Activated CD4-positive, alpha-beta T cell treated with anti-CD3 and anti-CD28 coated beads, Interleukin-2, amount 50 U/mL, for 4 hours (primary cell): ENCODE results near the gene MARF1.
"Not testable (repeated sequence)": the region's sequence is repeated elsewhere in the genome, so short reads cannot be mapped to it uniquely, and the experiment has no call there.

Source experiments
- DNase-seq, 2 experiments: peaks; one replicate each; pipeline ENCODE4 v3.0.0-alpha.2; 2020

The MARF1 gene

DNA sequence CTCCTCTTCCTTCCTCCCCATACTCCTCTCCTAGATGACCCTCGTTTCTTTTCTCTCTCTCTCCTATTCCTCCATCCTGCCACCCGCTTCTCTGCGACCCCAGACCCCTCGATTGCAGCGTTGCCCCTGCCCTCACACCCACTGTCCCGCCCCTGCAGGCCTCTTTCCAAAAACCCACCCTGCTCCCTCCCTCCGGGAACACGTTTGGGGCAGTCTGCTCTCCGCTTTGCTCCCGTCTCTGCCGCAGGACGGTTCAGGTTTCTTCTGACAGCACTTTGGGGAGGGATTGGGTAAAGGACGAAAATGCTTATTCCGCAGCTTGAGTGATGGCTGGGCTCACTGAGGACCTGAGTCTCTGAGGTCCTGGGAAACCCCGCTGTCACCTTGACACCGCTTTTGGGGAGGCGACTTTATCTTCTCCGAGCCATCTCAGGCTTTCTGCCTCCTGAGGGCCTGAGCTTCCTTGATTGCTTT lies 7.8 kb upstream of the MARF1 start:
- peak; percentile 24 to 29 for DNase-seq

DNA sequence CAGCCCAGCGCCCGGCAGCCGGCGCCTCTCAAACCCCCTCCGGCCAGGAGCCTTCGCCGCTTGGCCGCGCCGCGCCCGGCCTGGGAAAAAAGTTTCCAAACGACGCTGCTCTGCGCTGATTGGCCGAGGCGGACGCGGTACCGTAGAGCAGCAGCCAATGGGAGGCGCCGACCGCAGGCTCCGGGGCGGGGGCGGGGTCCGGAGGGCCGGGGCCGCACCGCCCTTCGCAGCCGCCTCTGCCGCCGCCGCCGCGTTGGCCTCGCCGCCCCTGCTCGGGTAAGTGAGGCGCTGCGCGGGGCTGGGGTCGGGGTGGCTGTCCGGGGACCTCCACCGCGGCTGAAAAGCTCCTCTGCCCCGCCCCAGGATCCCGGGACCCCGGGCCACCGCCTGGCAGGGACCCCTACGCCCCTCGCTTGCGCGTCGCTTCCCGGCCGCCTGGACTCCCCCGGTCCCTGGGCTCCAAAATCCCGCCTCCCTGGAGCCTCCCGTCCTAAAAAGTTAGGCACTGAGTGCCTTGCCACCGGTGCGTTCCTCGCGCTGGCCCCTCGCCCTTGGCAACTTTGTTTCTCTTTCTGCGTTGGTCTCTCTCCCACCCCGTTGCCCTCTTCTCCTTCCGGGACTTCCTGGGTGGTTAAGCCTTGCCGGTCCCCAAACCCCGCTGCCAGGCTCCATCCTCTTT lies 7.2 kb upstream of the MARF1 start, which contains the start of gene NDE1:
Gene NDE1 (plus strand): TSS at position 227 of the 679 bp plus-strand sequence. CDS start 14,534 bp downstream, outside the sequence.
- peak; percentile 75 to 77 for DNase-seq

DNA sequence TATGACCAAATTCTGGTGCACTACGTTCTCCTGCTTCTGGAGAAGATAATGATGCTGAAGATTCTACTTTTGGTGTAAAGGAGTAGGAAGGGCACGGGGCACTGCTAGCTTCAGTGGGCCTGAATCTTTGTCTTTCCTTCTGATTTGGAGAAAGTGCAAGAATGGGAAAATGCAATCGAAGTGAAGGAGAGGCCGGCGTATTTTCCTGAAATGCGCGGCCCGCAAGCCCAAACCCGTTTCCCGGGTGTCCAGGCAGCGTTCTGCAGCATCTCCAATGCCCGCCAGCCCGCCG lies 6.7 kb upstream of the MARF1 start:
- no peak for DNase-seq

DNA sequence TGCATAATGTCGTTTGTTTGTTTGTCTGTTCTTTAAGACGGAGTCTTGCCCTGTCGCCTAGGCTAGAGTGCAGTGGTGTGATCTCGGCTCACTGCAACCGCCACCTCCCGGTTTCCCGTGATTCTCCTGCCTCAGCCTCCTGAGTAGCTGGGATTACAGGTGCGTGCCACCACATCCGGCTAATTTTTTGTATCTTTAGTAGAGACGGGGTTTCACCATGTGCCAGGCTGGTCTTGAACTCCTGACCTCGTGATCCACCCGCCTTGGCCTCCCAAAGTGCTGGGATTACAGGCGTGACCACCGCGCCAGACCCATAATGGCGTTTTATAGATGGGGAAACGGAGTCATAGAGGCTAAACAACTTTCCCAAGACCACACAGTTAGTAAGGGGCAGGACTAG lies 6.4 kb upstream of the MARF1 start:
- not testable (repeated sequence) for DNase-seq

DNA sequence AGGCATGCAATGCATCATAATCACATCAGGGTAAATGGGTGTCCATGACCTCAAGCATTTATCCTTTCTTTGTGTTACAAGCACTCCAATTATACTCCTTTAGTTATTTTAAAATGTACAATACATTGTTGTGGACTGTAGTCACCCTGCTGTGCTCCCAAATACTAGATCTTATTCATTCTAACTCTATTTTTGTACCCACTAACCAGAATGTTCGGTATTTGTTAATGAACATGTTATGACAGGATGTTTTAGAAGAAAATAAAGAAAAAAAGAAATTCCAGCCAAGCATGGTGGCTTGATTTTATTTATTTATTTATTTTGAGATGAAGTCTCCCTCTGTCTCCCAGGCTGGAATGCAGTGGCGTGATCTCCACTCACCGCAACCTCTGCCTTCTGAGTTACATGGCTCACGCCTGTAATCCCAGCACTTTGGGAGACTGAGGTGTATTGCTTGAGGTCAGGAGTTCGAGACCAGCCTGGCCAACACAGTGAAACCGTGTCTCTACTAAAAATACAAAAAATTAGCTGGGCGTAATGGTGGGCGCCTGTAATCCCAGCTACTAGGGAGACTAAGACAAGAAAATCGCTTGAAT lies 5.3 kb upstream of the MARF1 start:
- DNase-seq = no peak

DNA sequence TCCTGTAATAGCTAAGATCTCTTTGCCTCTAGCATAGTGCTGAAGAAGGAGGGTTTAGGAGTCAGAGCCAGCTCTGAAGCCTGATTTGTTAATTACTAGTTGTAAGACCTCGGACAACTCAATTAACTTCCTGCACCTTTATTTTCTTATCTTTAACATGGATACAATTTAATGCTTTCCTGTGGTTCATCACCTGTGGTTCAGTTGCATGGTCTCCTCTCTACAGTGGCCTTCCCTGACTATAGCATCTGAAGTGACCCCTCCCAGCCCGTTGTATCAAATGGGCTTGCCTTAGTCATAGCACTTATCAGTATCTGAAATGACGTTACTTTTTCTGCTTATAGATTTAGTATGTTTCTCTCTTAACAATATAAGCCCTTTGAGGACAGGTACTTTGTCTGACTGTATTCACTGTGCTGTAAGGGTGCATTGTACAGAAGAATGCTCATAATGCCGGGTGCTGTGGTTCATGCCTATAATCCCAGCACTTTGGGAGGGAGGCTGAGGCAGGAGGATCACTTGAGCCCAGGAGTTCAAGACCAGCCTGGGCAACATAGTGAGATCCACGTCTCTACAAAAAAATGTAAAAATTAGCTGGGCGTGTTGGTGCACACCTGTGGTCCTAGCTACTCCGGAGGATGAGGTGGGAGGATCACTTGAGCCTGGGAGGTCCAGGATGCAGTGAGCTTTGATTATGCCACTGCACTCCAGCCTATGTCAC lies 4.5 kb upstream of the MARF1 start:
- no peak for DNase-seq

DNA sequence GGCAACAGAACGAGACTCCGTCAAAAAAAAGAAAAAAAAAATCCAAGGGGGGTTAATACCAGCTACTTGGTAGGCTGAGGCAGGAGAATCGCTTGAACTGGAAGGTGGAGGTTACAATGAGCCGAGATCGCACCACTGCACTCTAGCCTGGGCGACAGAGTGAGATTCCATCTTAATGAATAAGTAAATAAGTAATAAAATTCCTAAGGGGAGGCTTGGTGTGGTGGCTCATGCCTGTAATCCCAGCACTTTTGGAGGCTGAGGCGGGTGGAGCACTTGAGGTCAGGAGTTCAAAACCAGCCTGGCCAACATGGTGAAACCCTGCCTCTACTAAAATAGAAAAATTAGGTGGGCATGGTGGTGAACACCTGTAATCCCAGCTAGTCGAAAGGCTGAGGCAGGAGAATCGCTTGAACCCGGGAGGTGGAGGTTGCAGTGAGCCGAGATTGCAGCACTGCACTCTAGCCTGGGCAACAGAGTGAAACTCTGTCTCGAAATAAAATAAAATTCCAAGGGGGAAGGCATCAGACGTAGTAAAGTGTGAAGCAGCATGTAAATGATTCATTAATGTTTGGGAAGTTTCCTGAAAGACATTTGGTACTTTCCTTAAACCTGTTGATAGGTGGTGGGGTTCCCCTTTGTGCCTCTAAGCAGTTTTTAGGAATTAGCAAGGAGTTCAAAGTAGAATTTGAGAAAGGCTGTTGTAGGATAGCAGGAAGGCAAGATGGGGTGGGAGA lies 3.8 kb upstream of the MARF1 start:
- not testable (repeated sequence) for DNase-seq

DNA sequence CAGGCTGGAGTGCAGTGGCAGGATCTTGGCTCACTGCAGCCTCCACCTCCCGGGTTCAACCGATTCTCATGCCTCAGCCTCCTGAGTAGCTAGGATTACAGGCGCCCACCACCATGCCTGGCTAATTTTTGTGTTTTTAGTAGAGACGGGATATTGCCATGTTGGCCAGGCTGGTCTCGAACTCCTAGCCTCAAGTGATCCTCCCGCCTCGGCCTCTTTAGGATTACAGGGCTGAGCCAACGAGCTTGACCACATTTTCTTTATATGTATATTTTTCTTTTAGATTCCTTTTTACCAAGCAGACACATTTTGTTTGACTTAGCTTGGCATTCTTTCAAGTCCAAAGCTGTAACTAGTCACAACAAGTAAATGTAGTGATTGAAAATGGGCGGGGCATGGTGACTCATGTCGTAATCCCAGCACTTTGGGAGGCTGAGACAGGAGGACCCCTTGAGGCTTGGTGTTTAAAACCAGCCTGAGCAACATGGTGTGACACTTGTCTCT lies 2.1 kb upstream of the MARF1 start:
- peak in 1 of 2 experiments; percentile 16 for DNase-seq

DNA sequence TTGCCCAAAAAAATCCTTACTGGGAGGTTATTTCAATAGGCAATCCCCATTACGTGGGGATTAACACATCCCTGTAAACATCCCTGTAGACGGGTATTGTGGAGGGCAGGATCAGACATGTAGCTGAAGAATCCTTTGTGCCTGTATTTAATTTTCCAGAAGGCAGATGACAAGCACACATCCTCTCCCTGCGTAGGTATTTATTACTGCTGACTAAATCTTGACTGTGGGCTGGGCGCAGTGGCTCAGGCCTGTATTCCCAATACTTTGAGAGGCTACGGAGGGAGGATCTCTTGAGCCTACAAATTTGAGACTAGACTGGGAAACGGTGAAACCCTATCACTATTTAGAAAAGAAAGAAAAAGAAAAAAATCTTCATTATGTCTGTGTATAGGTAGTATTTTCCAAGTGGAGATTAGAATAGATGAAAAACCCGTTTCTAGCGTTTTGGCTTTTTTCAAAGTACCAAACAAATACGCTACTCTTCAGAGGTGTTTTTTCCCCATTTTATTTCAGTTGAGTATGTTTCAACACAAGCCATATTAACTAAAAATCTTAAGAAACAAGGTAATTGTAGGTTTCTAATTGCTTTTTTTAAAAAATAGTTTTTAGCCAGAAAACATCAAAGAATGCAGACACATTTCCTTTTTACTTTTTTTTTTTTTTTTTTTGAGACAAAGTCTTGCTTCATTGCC lies 1.5 kb upstream of the MARF1 start:
- no peak for DNase-seq

DNA sequence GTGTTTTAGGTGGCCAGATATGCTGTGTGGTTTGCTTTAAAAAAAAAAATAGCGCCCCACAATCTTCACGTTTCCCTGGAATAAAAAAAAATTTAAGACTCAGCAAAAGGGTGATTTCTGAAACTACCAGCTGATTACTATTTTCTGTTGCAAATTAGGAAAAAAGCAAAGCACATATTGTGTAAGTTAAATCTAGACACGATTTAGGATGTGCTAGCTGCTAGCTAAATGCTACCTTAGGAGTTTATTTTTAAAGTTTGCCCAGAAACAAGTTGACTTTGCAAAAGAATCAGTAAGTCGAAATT lies 944 bp upstream of the MARF1 start:
- no peak for DNase-seq

DNA sequence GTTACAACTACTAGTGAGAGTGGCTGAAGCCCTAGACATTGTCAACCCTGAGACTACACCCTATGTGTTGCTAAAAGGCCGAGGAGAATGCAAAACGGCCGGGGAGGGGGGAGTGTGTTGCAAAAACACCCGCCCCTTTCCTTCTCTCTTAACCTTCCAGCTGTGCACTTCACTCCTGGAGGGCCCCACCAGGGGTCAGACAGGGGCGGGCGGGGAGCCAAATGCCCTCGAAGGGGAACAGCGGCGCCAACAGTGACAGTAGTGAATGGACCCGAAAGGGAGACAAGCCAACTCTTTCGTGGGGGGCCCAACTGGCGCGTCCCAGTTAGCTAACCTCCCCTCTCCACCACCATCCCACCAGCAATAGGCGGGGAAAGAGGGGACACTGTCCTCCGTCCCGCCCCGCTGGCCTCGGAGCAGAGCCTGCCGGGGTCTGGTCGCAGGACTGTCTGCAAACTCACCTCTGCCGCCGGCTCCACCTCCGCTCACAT lies 352 bp downstream of the MARF1 start:
- peak; percentile 66 to 67 for DNase-seq

DNA sequence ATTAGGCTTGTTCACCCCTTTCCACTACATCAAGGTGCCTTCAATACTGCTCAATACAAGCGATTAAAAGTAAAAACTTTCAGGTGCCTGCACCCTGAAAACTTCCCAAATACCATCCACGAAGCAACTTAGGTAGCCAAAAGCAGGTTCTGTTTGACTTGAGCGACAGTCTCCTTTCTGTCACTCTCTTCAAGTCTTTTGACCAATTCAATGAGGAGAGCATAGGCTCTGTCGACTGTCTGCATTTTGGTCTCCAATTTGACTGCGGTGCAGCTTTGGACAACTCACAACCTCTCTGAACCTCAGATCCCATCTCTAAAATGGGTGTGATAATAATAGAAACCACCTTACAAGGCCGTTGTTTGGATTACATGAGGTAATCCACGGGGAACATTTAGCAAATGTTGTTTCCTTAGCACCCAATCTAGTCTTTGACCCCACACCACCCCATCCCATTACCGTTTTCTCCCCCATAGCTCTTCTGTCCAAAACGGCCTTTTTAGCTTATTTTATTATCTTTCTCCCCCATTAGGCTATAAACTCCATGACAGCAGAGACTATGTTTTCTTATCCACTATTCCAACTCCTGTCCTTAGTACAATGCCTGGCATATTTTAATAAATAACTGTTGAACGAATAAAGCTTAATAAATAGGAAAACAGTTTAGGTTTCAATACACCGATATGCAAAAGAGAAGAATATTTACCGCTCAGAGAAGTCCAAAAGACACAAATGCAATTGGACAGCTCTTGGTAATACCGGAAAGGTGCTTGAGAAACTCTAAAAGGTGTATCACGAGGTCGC lies 999 bp downstream of the MARF1 start:
- DNase-seq = no peak

DNA sequence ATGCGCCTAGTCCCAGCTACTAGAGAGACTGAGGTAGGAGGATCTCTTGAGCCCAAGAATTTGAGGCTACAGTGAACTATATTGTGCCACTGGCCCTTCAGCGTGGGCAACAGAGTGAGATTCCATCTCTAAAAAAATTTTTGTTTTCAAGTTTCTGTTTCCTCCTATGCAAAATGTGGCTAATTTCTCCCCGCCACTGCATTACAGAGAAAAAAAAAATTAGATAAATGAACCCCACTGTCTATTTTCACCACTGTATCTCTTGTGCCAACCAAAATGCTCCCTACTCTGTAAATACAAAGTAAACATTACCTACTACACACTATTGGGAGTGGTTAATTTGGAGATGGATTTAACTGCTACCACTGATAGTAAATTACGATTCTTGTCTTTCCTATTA lies 2.0 kb downstream of the MARF1 start:
- DNase-seq = no peak

DNA sequence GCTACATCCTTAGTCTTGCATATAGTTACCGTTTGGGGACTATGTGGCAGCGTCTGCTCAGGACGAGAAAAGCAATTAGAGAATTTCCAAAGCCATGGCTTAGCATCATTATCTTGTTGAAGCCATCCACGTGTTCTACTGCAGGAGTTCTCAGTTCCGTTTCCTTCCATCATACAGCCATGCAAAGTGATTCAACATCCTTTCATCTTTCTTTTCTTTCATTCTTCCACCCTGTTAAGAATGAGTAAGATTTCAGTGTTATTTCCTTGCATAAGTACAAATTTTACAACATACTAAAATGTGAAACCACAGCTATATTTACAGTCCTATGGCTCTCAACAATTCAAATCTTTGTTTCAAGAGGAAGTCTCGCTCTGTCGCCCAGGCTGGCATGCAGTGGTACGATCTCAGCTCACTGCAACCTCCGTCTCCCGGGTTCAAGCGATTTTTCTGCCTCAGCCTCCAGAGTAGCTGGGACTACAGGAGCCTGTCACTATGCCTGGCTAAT lies 3.8 kb downstream of the MARF1 start:
- no peak for DNase-seq

DNA sequence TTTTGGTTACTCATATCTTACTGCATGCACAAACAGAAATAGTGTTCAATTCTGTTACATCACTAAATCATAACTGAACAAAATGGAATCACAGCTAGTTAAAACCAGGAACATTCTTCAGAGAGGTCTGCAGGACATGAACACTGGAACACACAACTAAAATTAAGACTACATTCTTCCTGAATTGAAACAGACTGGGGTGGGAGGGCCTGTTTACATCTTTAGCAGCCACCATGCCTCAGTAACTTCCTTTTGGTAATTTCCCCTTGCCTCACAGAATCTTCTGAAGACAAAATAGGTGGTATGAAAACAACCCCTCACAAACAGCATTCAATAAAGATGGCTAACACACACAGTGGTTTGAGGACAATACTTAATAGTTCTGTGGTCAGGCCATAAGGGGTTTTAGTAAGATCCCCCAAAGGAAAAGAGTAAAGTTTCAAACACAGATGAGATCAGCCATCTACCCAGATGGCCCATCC lies 6.5 kb downstream of the MARF1 start:
- DNase-seq = no peak

DNA sequence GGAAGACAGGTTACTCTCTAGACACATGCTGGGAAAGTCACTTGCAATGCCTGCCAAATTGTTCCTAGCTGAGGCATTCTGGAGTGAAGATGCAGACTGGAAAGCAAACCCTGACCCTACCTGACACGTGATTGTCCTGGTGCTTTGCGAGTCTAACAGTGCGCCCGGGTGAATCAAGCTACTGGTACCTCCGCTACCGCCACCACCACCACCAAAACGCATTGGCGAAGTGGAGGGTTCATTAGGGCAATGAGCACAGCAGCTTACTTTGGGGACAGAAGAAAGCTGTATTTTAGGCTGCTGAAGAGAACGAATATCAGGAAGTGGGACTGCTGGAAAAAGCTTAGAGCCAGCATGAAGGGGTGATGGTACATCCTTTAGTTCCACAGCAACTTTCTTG lies 7.0 kb downstream of the MARF1 start:
- DNase-seq = no peak

DNA sequence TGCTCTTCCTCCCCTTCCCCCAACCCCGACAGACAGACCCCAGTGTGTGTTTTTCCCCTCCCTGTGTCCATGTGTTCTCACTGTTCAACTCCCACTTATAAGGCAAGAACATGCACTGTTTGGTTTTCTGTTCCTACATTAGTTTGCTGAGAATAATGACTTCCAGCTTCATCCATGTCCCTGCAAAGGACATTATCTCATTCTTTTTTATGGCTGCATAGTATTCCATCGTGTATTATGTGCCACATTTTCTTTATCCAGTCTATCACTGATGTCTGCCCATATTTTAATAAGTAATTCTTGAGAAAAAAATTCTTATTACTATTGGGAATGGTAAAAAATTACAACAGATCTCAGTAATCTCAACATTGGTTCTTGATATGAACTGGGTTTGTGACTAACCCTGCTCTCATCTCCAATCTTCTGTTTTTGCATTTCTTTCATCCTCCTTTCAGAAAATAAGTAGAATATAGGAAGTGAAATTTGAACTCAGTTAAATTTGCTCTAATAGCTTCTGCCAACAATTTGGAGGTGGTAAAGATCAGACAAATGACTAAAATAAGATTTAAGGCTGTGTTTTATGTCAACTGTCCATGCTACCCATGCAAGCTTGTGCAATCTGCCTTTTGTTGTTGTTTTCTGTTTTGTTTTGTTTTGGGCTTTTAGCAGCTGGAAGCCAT lies 11.1 kb downstream of the MARF1 start:
- no peak for DNase-seq

DNA sequence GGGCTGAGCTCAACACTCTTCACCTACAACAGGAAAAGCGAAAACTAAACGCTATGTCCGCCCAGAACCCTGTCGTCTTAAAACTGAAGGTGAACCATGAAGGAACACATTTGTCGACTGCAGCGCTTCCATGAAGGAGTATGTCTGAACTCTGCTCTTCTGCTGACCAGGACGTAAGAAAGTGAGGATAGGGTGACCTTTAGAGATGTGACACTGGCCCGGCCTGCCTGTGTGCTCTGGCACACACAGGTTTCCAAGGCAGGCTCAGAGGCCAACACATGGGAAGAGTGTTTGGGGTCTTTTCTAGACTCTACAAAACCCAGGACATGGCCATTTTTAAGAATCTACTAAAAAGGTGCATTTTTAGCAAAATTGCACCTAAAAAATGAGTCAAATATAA lies 21.1 kb downstream of the MARF1 start:
- DNase-seq = no peak

DNA sequence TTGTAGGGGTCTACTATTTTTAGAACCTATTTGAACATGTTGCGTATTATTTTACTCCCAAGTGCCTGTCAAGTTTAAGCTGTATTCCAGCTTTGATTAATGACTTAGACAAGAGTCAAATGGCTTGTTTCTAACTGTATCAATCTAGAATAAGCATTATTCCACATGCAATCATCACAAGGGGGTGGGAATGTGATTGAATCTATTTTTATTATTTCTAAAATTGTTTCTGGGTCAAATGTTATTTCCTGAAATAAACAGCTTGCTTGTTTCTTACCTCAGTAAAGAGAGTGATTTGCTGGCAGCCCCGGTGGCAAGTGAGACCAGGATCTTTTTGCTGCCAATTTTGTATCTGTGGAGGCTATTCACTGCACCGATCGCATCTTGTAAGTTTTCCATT lies 21.5 kb downstream of the MARF1 start:
- DNase-seq = no peak

DNA sequence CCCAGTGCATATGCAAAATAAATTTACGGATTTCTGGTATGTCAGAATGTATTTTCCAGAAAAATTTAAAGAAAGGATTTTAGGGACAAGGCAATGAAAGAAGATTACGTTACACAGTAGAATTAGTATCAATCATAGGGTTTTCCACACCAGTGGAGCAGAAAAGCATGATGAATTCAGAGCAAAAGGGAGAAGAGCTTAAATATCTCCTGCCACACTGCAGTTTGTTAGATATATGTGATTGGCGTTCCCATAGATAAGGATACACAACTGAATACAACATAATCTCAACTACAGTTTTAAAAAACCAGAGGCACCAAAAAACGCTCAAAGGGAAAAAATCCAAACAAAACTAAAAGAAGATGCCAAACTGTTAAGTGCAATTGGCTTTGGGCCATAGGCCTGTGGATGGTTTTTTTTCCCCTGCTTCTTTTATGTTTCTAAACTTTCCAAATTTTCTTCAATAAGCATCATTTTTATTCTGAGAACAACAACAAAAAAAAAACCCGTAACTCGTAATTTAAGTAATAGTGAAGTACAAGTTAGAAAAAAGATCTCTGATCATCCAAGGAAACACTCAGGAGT lies 22.3 kb downstream of the MARF1 start:
- DNase-seq = no peak
